Suprapubic skin (tissue), 4 donors: ENCODE data around the gene IGF1.

ENCODE experiments used
- CTCF ChIP-seq, 2 donors: fragments of 200-600 bp in 1 of 2; fragments of 450-650 bp in 1 of 2; sonication (generic) in 1 of 2; IDR thresholded peaks; one replicate each; pipeline ENCODE4 v1.5.1; 2016 to 2019; ENCODE audit warnings: antibody characterized with exemption in 2 of 2, mild to moderate bottlenecking in 1 of 2, moderate library complexity in 1 of 2
- POLR2A ChIP-seq, 2 donors: fragments of 450-650 bp; IDR thresholded peaks; one replicate each; pipeline ENCODE4 v1.6.1; 2017; ENCODE audit warnings: antibody characterized with exemption in 2 of 2, mild to moderate bottlenecking in 2 of 2, moderate library complexity in 2 of 2
- POLR2AphosphoS5 ChIP-seq, 3 donors: sonication (generic); formaldehyde crosslinking; IDR thresholded peaks; one replicate each; pipeline ENCODE4 v1.6.1; 2017; ENCODE audit warnings: antibody characterized with exemption in 3 of 3

GRCh38 chr12:102465762-102466560 lies 14.4 kb downstream of the IGF1 start:
- TF ChIP-seq CTCF (IDR thresholded peaks at IDR 0.05) (no peak), POLR2AphosphoS5 (IDR thresholded peaks at IDR 0.05) (no peak), POLR2A (IDR thresholded peaks at IDR 0.05) (no peak)
